ENCODE measurements around the gene HECTD2.

DNA sequence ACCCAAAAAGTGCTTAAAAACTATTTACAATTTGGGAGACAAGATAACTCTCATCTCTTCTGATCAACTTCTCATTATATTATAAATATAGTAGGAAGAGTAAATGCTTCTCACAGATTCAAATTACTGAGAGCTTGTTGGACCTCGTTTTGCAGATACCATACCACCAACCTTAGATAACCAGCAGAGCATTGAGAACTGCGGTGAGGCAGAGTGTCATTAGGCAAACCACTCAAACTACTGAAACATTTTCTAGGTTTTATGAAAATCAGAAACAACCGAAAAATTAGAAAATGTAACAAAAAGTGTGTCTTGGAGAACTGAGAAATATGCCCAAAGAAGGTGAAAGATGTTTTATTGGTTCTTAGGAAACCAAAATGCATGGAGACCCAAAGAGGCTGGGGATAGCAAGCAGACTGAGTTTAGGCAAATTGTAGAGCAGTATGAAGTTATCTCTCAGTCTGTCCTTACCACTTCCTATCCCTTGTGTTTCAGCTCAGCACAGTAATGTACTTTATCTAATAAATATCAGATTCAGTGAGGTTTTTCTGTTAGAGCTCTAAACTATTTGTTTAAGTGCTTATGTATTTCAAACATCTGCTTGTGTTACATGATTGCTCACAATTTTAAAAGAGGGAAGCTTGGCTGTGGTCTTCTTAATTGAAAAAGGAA lies 77.9 kb downstream of the HECTD2 start:
- TF ChIP-seq, protein P1, sequence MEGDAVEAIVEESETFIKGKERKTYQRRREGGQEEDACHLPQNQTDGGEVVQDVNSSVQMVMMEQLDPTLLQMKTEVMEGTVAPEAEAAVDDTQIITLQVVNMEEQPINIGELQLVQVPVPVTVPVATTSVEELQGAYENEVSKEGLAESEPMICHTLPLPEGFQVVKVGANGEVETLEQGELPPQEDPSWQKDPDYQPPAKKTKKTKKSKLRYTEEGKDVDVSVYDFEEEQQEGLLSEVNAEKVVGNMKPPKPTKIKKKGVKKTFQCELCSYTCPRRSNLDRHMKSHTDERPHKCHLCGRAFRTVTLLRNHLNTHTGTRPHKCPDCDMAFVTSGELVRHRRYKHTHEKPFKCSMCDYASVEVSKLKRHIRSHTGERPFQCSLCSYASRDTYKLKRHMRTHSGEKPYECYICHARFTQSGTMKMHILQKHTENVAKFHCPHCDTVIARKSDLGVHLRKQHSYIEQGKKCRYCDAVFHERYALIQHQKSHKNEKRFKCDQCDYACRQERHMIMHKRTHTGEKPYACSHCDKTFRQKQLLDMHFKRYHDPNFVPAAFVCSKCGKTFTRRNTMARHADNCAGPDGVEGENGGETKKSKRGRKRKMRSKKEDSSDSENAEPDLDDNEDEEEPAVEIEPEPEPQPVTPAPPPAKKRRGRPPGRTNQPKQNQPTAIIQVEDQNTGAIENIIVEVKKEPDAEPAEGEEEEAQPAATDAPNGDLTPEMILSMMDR (conservative IDR thresholded peaks at IDR 0.05): no peak
- TF ChIP-seq EZH2 (IDR thresholded peaks at IDR 0.05; ENCODE audit: low read depth): no peak
